Epithelial cell of alveolus of lung (primary cell): Measurements from ENCODE around the gene HSPBP1. TPM values are rescaled to one million over a fixed set of nuclear protein-coding genes. Genes with fewer than 3 reads are reported as not detected.

Experiments used
- total RNA-seq: library from RNA; depleted of rRNA; stranded (reverse); fragments of >200 nt; gene quantifications from 2 replicates; pipeline ENCODE4 v1.2.1, GENCODE V29; 2015

HSPBP1 gene, protein sequence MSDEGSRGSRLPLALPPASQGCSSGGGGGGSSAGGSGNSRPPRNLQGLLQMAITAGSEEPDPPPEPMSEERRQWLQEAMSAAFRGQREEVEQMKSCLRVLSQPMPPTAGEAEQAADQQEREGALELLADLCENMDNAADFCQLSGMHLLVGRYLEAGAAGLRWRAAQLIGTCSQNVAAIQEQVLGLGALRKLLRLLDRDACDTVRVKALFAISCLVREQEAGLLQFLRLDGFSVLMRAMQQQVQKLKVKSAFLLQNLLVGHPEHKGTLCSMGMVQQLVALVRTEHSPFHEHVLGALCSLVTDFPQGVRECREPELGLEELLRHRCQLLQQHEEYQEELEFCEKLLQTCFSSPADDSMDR
- total RNA-seq = 50.1 and 59.6 TPM in 2 replicates

DNA sequence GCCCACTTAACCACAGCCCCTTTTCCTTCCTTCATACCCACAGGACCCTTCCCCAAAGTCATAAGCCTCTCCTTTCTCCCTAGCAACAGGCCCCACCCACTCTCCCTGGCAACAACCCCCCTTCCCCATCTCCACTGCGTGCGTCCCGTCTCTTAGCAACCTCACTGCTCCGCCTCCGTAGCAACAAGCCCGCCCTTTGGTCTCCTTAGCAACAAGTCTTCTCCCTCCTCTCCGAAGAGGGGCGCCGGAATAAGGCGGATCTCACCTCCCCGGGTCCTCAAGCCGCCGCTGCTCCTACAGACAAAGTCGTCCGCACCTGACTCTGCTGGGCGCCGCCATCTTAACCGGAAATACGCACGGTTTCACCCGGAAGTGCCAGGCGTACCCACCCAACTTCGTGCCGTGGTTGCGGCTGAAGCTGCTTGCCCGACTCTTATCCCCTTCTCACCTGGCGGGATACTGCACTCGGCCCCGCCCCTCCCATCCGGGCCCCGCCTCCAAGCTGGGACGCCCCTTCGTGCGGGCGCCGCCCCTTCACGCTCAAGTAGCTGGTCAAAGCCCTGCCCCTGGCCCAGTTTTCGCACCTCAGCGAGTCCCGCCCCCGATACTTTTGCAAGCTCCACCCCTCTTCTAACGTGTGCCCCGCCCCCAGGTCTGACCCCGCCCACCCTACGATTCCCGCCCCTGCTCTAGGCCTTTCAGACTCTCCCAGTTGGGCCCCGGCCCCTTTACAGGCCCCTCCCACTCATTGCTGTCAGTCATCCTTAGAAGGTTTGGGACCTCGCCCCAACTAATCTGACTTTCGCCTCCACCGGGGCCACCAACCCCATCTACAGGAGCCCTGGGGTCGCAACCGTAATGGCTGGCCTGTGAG, at the start of gene HSPBP1:
TSS of gene HSPBP1 (minus strand) at position 341 of the 874 bp plus-strand sequence. CDS start 502 bp downstream, outside the sequence.

GRCh38 chr19:55325172-55325571, 45.3 kb upstream of the HSPBP1 start, which contains the start of gene TMEM150B:
Gene TMEM150B (minus strand): TSS chr19:55325341. CDS start chr19:55321036, 4,305 bp downstream.

DNA sequence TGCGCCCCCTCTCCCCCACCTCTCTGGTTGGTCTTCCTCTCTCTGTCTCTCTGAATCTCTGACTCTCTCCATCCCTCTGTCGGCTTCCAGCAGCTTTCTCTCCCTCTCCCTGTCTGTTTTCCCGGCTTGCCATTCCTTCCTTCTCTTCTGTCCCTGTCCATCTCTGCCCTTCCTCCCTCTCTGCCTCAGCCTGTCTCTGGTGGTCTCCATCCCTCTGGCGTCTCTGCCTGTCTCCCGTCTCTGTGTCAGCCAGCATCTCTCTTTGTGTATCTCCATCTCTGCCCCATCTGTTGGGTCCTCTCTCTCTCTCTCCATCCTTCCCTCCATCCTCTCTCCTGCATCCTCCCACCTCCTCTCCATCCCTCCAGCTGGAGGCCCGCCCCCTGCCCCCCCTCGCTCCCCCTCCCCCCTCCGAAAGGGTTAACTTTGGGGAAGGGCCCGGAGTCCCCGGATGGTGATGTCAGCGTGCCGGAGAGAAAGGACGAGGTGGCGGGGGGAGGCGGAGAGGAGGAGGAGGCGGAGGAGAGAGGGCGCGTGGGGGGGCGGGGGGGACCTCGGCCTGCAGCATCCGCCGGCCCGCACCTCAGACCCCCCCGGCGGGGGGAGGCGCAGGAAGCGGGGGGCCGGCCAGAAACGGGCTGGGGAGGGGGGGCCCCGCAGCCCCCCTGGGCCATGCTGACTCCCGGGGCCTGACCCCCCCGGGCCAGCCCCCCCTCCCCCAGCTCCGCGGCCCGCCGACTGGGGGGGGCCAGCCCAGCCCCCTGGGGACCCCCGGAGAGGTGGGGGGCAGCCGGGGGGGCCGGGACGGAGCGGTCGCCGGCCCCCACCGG, 3.9 kb upstream of the HSPBP1 start, which contains the start of gene BRSK1:
TSS of gene BRSK1 (plus strand) at position 450 of the 830 bp plus-strand sequence. CDS start 446 bp downstream, outside the sequence.

DNA sequence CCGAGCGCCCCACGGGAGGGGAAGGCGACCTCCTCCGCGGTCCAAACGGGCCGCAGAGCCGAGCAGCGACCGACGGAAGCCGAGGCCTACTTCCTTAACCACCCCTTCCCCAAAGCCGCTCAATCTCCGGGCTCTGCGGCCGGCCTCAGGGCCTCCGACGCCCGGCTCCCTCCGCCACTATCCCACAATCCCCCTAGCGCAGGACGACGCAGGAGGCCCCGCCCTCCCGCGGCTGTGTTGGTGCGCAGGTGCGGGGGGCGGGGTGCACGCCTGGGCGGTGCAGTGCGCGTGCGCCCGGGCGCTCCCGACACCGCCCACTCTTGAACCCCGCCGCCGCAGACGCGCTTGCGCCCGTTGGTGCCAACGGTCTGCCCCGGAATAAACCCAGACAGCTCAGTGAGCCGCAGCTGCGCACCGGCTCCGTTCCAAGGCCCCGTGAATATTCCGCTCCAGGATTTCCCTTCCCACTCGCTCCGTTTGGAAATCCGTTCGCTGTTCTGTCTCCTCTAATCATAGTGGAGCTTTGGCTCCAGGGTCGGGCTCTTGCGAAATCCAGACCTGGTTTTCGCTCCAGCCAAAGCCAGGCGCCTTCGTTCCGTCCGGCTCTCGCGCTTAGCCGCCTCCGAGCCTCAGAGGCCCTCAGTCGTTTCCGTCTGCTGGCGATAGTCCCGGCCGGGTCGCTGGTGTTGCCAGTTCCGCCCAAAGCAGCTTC, 20.9 kb downstream of the HSPBP1 start, which contains the start of gene PPP6R1:
TSS of gene PPP6R1 (minus strand) at position 190 of the 712 bp plus-strand sequence. CDS start 11,914 bp downstream, outside the sequence.

DNA sequence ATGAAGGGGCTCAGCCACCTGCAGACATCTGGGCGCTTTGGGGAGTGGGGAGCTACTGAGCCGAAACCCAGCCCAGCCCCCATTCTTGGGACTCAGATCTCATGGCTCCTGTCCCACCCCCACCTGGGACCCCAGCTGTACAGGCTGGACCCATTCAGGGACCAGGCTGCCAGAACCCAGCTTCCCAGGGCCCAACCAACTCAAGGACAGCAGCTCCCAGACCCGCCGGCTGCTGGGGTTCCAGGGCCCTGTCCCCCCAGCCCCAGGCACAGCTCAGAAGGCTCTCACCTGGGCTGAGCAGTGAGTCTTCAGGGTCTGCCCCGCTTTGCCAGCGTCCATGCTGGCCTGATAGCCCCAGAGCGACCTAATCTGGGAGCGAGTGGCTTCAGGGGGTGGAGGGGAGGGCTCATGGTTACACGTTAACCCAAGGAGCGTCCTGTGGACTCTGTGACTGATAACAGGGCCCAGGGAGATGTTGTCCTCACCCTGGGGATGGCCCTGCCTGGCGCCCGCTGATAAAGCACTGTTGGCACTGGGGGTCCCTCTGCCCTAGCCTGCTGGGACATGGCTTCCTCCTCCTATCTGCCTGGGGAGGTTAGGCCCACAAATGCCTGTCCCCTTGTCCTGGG, 51.4 kb downstream of the HSPBP1 start, which contains the start of gene TMEM86B:
TSS of gene TMEM86B (minus strand) at position 361 of the 629 bp plus-strand sequence. CDS start at position 339, 22 bp downstream.

Other genes starting within 250 kb of the HSPBP1 start
- gene GP6, start 241.8 kb downstream of the HSPBP1 start, total RNA-seq = not detected in 2 replicates
- 9.2 and 16.6 TPM in 2 replicates for gene RDH13, start 217.0 kb downstream of the HSPBP1 start, total RNA-seq
- 0.64 and 6.5 TPM in 2 replicates for gene EPS8L1, start 204.2 kb downstream of the HSPBP1 start, total RNA-seq
- 45.6 and 47.1 TPM in 2 replicates for gene PPP1R12C, start 162.5 kb downstream of the HSPBP1 start, total RNA-seq
- gene TNNT1, start 130.9 kb downstream of the HSPBP1 start, total RNA-seq = 6.7 and 20.3 TPM in 2 replicates
- gene TNNI3, start 122.4 kb downstream of the HSPBP1 start, total RNA-seq = not detected in 2 replicates
- 1.0 TPM in 1 of 2 replicates, not detected in the other for gene DNAAF3, start 113.5 kb downstream of the HSPBP1 start, total RNA-seq
- 0.08 and 0.26 TPM in 2 replicates for gene SYT5, start 99.8 kb downstream of the HSPBP1 start, total RNA-seq
- gene PTPRH, start 70.6 kb downstream of the HSPBP1 start, total RNA-seq = 3.9 and 6.6 TPM in 2 replicates
- gene TMEM86B, start 51.3 kb downstream of the HSPBP1 start, total RNA-seq = 0.56 and 1.8 TPM in 2 replicates
- 34.1 and 42.2 TPM in 2 replicates for gene PPP6R1, start 21.1 kb downstream of the HSPBP1 start, total RNA-seq
- gene BRSK1, start 3.9 kb upstream of the HSPBP1 start, total RNA-seq = 6.3 and 16.0 TPM in 2 replicates
- gene TMEM150B, start 45.2 kb upstream of the HSPBP1 start, total RNA-seq = not detected in 2 replicates
- 5.8 and 29.9 TPM in 2 replicates for gene KMT5C, start 59.8 kb upstream of the HSPBP1 start, total RNA-seq
- gene COX6B2, start 74.6 kb upstream of the HSPBP1 start, total RNA-seq = 0.56 TPM in 1 of 2 replicates, not detected in the other
- gene GARIN5B, start 83.2 kb upstream of the HSPBP1 start, total RNA-seq = not detected in 2 replicates
- 12.8 and 57.4 TPM in 2 replicates for gene IL11, start 90.4 kb upstream of the HSPBP1 start, total RNA-seq
- gene TMEM190, start 96.7 kb upstream of the HSPBP1 start, total RNA-seq = 0.72 TPM in 1 of 2 replicates, not detected in the other
- gene TMEM238, start 104.2 kb upstream of the HSPBP1 start, total RNA-seq = 0.39 TPM in 1 of 2 replicates, not detected in the other
- gene RPL28, start 105.8 kb upstream of the HSPBP1 start, total RNA-seq = 712 and 1,214 TPM in 2 replicates
- gene UBE2S, start 127.7 kb upstream of the HSPBP1 start, total RNA-seq = 73.9 and 116 TPM in 2 replicates
- gene SHISA7, start 163.2 kb upstream of the HSPBP1 start, total RNA-seq = not detected in 2 replicates
- 40.2 and 112 TPM in 2 replicates for gene ISOC2, start 181.5 kb upstream of the HSPBP1 start, total RNA-seq
- gene C19orf85, start 184.6 kb upstream of the HSPBP1 start, total RNA-seq = not detected in 2 replicates
- gene ZNF628, start 196.5 kb upstream of the HSPBP1 start, total RNA-seq = 3.2 and 10.4 TPM in 2 replicates
- 28.7 and 53.0 TPM in 2 replicates for gene NAT14, start 205.1 kb upstream of the HSPBP1 start, total RNA-seq
- 6.9 and 19.6 TPM in 2 replicates for gene SSC5D, start 208.3 kb upstream of the HSPBP1 start, total RNA-seq